ENCODE data around the gene CILP2. TPM values are rescaled to one million over a fixed set of nuclear protein-coding genes. Genes with fewer than 3 reads are reported as not detected.

Gene CILP2
- total and polyA plus RNA-seq, 2 of the 8 experiments (the other 6 are each of a cell fraction or from before 2014, with no cell fraction given) = 4.4 to 5.8 TPM

DNA sequence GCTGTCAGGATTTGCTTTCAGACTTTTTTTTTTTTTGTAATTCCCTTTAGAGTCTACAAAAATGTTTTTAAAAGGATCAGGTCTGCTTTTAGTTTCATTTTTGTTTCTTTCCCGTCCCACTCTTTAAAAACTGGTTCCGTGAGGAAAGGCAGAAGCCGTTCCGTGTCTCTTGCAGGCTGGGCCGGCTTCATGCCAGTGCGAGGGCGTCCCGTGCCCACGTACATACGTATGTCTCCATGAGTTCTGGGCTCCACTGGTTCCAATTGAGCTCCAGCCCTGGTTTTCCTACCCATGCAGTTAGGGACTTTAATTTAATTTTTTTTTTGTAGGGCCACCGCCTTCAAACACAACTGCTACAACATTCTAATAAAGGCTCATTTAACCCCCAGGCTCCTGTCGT, 31.5 kb upstream of the CILP2 start:
- TF ChIP-seq GTF2F1 (IDR thresholded peaks at IDR 0.05; ENCODE audit: borderline replicate concordance, low read depth, low read length) (no peak), CEBPB (IDR thresholded peaks at IDR 0.05; ENCODE audit: low read depth, low read length) (no peak), RXRA (IDR thresholded peaks at IDR 0.05; ENCODE audit: insufficient read depth, low read depth, low read length) (no peak), SIX5 (IDR thresholded peaks at IDR 0.05; ENCODE audit: low read depth, low read length) (no peak), CHD1 (IDR thresholded peaks at IDR 0.05; ENCODE audit: low read depth, low read length) (no peak), KDM4A (IDR thresholded peaks at IDR 0.05; ENCODE audit: low read depth, low read length, severe bottlenecking) (no peak), TEAD4 (IDR thresholded peaks at IDR 0.05; ENCODE audit: low read depth, low read length) (no peak), CHD2 (IDR thresholded peaks at IDR 0.05; ENCODE audit: low read length) (no peak), MAFK (IDR thresholded peaks at IDR 0.05; ENCODE audit: low read depth, low read length) (no peak), FOSL1 (IDR thresholded peaks at IDR 0.05; ENCODE audit: insufficient read depth, low read depth, low read length) (no peak), ASH2L (IDR thresholded peaks at IDR 0.05; ENCODE audit: low read length) (no peak), TCF12 (IDR thresholded peaks at IDR 0.05; ENCODE audit: low read depth, low read length) (no peak), TAF1 (IDR thresholded peaks at IDR 0.05; ENCODE audit: low read depth, low read length) (no peak), SIN3A (conservative IDR thresholded peaks at IDR 0.05 in 1 of 2, IDR thresholded peaks at IDR 0.05 in 1 of 2; ENCODE audit: low read depth in 1 of 2, low read length in 2 of 2) (no peak)
- TF ChIP-seq, protein P1, sequence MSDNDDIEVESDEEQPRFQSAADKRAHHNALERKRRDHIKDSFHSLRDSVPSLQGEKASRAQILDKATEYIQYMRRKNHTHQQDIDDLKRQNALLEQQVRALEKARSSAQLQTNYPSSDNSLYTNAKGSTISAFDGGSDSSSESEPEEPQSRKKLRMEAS (IDR thresholded peaks at IDR 0.05) = no peak
- no peak for FAIRE-seq
- Histone ChIP-seq H4K20me1 (replicated peaks in 1 of 2; ENCODE audit: control insufficient read depth in 1 of 2, insufficient read depth in 2 of 2, low read length in 2 of 2) (peaks cover 0 to 2% of the 10 kb centered on the region in 2 experiments), H3K27me3 (replicated peaks in 1 of 4; ENCODE audit: control insufficient read depth in 3 of 4, extremely low read depth in 1 of 4, insufficient read depth in 3 of 4, low read length in 3 of 4) (no peaks in the 10 kb centered on the region), H3K56ac (replicated peaks; ENCODE audit: insufficient read length, low read depth, low read length) (no peak overlapping the region), H2BK15ac (ENCODE audit: low read length) (no peak overlapping the region), H2BK12ac (ENCODE audit: low read depth, low read length) (no peak overlapping the region), H3K27ac (ENCODE audit: low read depth, low read length) (no peak overlapping the region), H2AK5ac (ENCODE audit: low read depth, low read length) (no peak overlapping the region), H4K5ac (ENCODE audit: insufficient read length, low read depth, low read length) (no peak overlapping the region), H2BK5ac (ENCODE audit: low read depth, low read length) (no peak overlapping the region), H3K36me3 (ENCODE audit: control insufficient read depth in 2 of 4, insufficient read depth in 4 of 4, low read length in 3 of 4) (peaks cover 19 to 49% (median 32%) of the 10 kb centered on the region in 4 experiments), H3K4ac (replicated peaks; ENCODE audit: insufficient read length, low read depth, low read length) (no peak overlapping the region), H3K4me1 (replicated peaks in 1 of 4; ENCODE audit: control insufficient read depth in 3 of 4, insufficient read depth in 4 of 4, low read length in 3 of 4) (no peaks in the 10 kb centered on the region), H3K18ac (ENCODE audit: extremely low read depth, low read length) (no peak overlapping the region), H3K9ac (replicated peaks in 1 of 4; ENCODE audit: extremely low read depth in 1 of 4, low read depth in 3 of 4, low read length in 3 of 4) (no peak overlapping the region), H4K8ac (ENCODE audit: extremely low read depth, insufficient read depth, low read length) (no peak overlapping the region; the same call in 1 of the 2 replicates), H3K23me2 (ENCODE audit: low read depth, low read length) (peaks cover 2% of the 10 kb centered on the region; the same call in 1 of the 2 replicates), H3K79me2 (ENCODE audit: control insufficient read depth in 1 of 2, insufficient read depth in 2 of 2, low read length in 2 of 2) (no peaks in the 10 kb centered on the region), H4K91ac (replicated peaks; ENCODE audit: insufficient read length, low read length) (no peak overlapping the region), H3K4me3 (ENCODE audit: extremely low read depth in 1 of 4, insufficient read depth in 2 of 4, low read depth in 3 of 4, low read length in 4 of 4) (no peak overlapping the region), H2AFZ (ENCODE audit: low read length) (no peak overlapping the region), H3K4me2 (ENCODE audit: insufficient read depth in 1 of 2, low read depth in 2 of 2, low read length in 2 of 2) (no peak overlapping the region), H2BK120ac (replicated peaks; ENCODE audit: low read depth, low read length) (no peak overlapping the region), H3K14ac (ENCODE audit: insufficient read length) (no peak overlapping the region), H2BK20ac (ENCODE audit: low read length) (no peak overlapping the region), H3K9me3 (ENCODE audit: insufficient read depth in 2 of 2, low read depth in 1 of 2, low read length in 1 of 2) (no peaks in the 10 kb centered on the region), H3K79me1 (ENCODE audit: low read depth, low read length) (peaks cover 4% of the 10 kb centered on the region), H3K23ac (ENCODE audit: insufficient read length) (no peak overlapping the region)
- WGBS, 2 experiments (ENCODE audit: extremely low coverage in 1 of 2, insufficient coverage in 1 of 2, insufficient read length in 1 of 2, insufficient replicate concordance in 2 of 2, low coverage in 1 of 2, low lambda C conversion rate in 2 of 2, missing lambda C conversion rate in 1 of 2) = 96% methylated on average over 12 of the region's 12 CpGs; no CpG with 5 or more reads in 1 of the 2 experiments
- ChIA-PET CTCF (ENCODE audit: partially characterized antibody) (interaction anchor here (0.6 to 3.2 kb wide), 4 partner anchors 16 to 137 kb away, joined by 3 to 22 read pairs (median 4); partner anchors contain the start of gene GMIP), POLR2A (ENCODE audit: partially characterized antibody) (interaction anchor here (0.6 to 1.6 kb wide), 3 partner anchors 10 to 43 kb away, joined by 3 to 6 read pairs (median 4); partner anchors contain the start of gene NDUFA13)
- no peak for DNase-seq (ENCODE audit: low read depth in 1 of 2, low spot score in 2 of 2)

Measured in H1 (cell line).